ENCODE results near the gene FAM124A. TPM values are rescaled to one million over a fixed set of nuclear protein-coding genes. Genes with fewer than 3 reads are reported as not detected.
A peak's percentile ranks its signal among the peaks of the same experiment; 100 is the strongest.
"Not testable (repeated sequence)": the region's sequence is repeated elsewhere in the genome, so short reads cannot be mapped to it uniquely, and the experiment has no call there.

FAM124A gene
- total RNA-seq, 2 experiments from 2014 or later: 0.16 to 0.25 TPM

DNA sequence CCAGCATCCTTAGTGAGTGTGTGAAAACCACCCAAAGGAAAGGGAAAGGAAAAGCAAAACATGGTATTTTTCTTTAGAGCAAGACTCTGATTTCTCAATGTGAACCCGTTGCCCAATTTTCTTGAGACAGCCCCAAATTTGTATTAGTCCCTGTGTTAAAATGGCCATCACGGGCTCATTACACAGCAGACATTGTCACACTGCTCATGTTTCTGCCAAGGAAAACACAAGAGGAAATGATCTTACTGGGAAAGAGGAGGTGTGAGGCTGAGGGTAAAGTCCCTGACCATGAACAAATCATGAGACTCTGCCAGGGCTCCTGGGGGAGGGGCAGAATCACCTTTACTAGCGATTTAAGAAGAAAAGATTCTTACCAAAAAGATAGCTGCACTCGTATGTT is 54.4 kb downstream of the FAM124A start:
- ChIA-PET CTCF (interaction anchor here (0.7 kb wide), 1 partner anchor 151 kb away, joined by 3 read pairs; no protein-coding TSS in a partner anchor), POLR2A (no interaction called here)
- Mint-ChIP-seq H3K36me3 (ENCODE audit: low read depth) (no peaks in the 10 kb centered on the region), H3K9me3 (ENCODE audit: low read depth) (no peaks in the 10 kb centered on the region), H3K27me3 (no peaks in the 10 kb centered on the region), H3K27ac (no peak overlapping the region), H3K4me3 (no peak overlapping the region), H3K4me1 (no peaks in the 10 kb centered on the region)
- intact Hi-C loops (cut with DNase I, micrococcal nuclease): no loop called here
- DNase-seq: no peak
- no peak for ATAC-seq

DNA sequence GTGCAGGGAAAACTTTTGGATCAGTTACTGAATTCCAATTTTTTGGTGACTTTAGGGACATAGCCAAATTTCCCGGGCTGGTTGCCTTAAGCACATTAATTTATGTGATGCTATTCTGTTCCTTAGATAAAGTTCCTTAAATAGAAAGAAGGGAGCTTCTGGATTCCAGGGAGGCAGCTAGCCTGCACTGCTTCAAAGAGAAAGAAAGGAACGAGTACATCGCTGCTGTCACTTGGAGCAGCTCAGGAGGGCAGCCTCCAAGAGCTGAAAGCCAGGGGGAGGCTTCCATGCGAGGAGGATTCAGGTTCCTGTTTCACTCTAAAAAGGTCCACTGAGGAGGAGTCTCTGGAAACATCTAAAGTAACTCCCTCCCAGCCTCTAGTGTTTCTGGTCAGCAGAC is 55.7 kb downstream of the FAM124A start:
- no peaks in the 10 kb centered on the region for H3K27me3 Mint-ChIP-seq
- CTCF ChIA-PET: interaction anchor here (0.7 to 1.7 kb wide), 4 partner anchors 10 to 593 kb away, joined by 3 to 11 read pairs (median 5); no protein-coding TSS in a partner anchor
- ATAC-seq (no peak), DNase-seq (no peak)
- no peak overlapping the region for H3K4me3 Mint-ChIP-seq
- no peaks in the 10 kb centered on the region for H3K4me1 Mint-ChIP-seq
- intact Hi-C loops (cut with DNase I, micrococcal nuclease): no loop called here
- no peak overlapping the region for H3K27ac Mint-ChIP-seq
- POLR2A ChIA-PET: no interaction called here
- H3K36me3 Mint-ChIP-seq (ENCODE audit: low read depth): no peaks in the 10 kb centered on the region
- no peaks in the 10 kb centered on the region for H3K9me3 Mint-ChIP-seq (ENCODE audit: low read depth)

DNA sequence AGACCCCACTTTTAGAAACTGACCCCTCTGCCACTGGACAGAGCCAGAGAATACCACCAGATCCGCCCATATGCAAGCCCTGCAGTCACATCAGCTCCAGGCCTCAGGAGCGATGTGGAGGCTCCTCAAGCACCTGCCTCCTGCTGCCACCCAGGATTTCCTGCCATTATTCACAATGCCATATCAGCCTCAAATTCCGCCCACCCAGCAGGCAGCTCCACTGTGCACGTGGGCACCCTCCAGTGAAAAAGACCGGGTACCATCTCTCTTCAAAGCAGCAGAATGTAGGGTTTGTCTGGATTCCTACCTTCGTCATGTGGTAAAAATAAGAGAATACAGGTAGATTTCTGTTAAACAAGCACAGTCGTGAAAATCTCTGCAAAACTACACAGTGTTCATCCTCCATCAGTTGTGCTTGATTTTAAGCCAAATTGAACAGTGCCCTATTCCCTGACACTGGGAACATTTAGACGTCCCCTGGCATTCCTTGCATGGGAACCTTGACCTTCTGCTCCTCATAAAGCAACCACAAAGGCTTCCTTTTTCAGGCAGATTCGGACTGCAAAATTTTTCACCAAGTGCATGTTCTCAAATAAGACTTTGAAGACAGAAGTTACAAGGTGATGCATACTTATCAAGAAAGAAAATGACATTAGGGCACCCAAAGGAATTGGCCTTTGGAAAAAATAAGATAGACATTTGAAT is 56.4 kb downstream of the FAM124A start:
- ChIA-PET POLR2A (no interaction called here), CTCF (interaction anchor here (0.7 to 1.7 kb wide), 4 partner anchors 9 to 592 kb away, joined by 3 to 11 read pairs (median 5); no protein-coding TSS in a partner anchor)
- ATAC-seq: no peak
- no peaks in the 10 kb centered on the region for H3K27me3 Mint-ChIP-seq
- H3K9me3 Mint-ChIP-seq (ENCODE audit: low read depth): no peaks in the 10 kb centered on the region
- H3K4me1 Mint-ChIP-seq: peaks cover 2% of the 10 kb centered on the region
- intact Hi-C loops (cut with DNase I, micrococcal nuclease): no loop called here
- H3K4me3 Mint-ChIP-seq: no peak overlapping the region
- no peak overlapping the region for H3K27ac Mint-ChIP-seq
- no peaks in the 10 kb centered on the region for H3K36me3 Mint-ChIP-seq (ENCODE audit: low read depth)
- DNase-seq: no peak

DNA sequence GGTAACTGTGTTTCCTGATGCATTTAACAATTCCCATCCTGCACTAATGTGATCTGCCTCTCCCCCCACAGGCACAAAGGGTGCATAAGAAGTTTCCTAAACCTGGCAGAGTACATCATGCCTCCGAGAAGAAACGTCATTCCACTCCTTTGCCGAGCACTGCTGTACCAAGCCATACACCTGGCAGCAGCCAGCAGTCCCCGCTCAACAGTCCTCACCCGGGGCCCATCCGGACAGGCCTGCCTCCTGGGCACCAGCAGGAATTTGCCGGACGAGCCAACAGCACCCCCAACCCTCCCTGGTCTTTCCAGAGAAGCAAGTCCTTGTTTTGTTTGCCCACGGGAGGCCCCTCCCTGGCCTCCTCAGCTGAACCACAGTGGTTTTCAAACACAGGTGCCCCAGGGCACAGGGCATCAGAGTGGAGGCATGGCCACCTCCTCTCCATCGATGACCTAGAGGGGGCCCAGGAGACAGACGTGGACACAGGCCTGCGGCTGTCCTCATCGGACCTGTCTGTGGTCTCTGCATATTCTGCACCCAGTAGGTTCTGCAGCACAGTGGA is 58.3 kb downstream of the FAM124A start:
- no peak for ATAC-seq
- H3K4me3 Mint-ChIP-seq: no peak overlapping the region
- H3K27ac Mint-ChIP-seq: no peak overlapping the region
- no peaks in the 10 kb centered on the region for H3K27me3 Mint-ChIP-seq
- no peaks in the 10 kb centered on the region for H3K9me3 Mint-ChIP-seq (ENCODE audit: low read depth)
- no peak for DNase-seq
- CTCF ChIA-PET: interaction anchor here (0.6 to 1.3 kb wide), 2 partner anchors 92 to 156 kb away, joined by 3 to 4 read pairs; no protein-coding TSS in a partner anchor
- no peaks in the 10 kb centered on the region for H3K36me3 Mint-ChIP-seq (ENCODE audit: low read depth)
- intact Hi-C loops (cut with DNase I, micrococcal nuclease): no loop called here
- POLR2A ChIA-PET: no interaction called here
- H3K4me1 Mint-ChIP-seq: peaks cover 2% of the 10 kb centered on the region

DNA sequence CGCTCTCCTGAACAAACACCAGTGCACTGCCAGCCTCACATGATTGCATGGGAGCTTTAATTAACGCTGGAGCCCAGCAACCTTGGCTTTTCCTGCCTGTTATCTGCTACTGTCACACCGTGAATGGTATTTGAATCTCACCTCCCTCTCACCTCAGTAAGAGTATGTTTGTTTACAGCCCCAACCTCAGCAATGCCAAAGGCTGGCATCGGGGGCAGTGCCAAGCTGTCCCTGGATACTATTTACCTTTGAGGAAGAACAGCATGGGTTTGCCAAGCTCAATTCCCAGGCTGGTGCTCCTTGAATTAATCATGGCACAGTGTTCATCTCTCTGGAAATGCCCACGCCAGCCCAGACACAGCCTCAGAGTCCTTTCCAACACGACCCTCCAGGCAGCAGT is 60.1 kb downstream of the FAM124A start:
- CTCF ChIA-PET: interaction anchor here (0.6 to 1.8 kb wide), 5 partner anchors 9 to 515 kb away, joined by 3 to 13 read pairs (median 3); no protein-coding TSS in a partner anchor
- ATAC-seq: no peak
- DNase-seq: no peak
- Mint-ChIP-seq H3K4me3 (no peak overlapping the region), H3K27me3 (no peaks in the 10 kb centered on the region), H3K9me3 (ENCODE audit: low read depth) (no peaks in the 10 kb centered on the region), H3K4me1 (peaks cover 2% of the 10 kb centered on the region), H3K36me3 (ENCODE audit: low read depth) (no peaks in the 10 kb centered on the region), H3K27ac (no peak overlapping the region)
- intact Hi-C loops (cut with DNase I, micrococcal nuclease): no loop called here
- POLR2A ChIA-PET: no interaction called here

DNA sequence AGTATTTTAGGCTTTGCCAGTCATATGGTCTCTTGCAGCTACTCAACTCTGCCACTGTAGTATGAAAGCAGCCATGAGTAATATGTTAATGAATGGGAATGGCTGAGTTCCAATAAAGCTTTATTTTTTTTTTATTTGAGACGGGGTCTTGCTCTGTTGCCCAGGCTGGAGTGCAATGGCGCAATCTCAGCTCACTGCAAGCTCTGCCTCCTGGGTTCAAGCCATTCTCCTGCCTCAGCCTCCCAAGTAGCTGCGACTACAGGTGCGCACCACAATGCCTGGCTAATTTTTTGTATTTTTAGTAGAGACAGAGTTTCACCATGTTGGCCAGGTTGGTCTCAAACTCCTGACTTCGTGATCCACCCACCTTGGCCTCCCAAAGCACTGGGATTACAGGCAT is 60.7 kb downstream of the FAM124A start:
- H3K9me3 Mint-ChIP-seq (ENCODE audit: low read depth); DNase-seq; intact Hi-C loops (cut with DNase I, micrococcal nuclease); H3K27ac Mint-ChIP-seq; H3K36me3 Mint-ChIP-seq (ENCODE audit: low read depth); H3K4me1 Mint-ChIP-seq; H3K27me3 Mint-ChIP-seq; POLR2A ChIA-PET; H3K4me3 Mint-ChIP-seq: not testable (repeated sequence)
- peak; percentile 42 for ATAC-seq
- CTCF ChIA-PET: interaction anchor here (0.6 to 1.8 kb wide), 5 partner anchors 9 to 515 kb away, joined by 3 to 13 read pairs (median 4); no protein-coding TSS in a partner anchor

DNA sequence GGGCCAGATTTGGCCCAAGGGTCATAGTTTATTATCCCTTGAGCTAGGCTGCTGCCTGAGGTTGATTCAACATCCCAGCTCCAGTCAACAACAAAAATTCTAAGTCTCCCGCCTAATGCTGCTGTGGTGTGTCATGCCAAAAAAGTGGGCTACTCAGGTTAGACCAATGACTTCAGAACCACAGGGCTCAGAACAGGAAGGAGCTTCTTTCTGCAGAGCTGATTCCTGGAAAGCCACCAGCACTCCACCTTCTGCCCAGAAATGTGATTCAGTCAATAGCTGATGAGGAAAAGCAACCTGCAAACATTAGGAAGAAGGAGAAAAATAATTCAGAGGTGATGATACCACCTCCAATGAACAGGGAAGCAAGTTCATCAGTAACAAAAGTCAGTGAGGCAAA is 61.2 kb downstream of the FAM124A start:
- H3K36me3 Mint-ChIP-seq (ENCODE audit: low read depth): no peaks in the 10 kb centered on the region
- no peaks in the 10 kb centered on the region for H3K27me3 Mint-ChIP-seq
- POLR2A ChIA-PET: no interaction called here
- ATAC-seq (no peak), DNase-seq (no peak)
- intact Hi-C loops (cut with DNase I, micrococcal nuclease): no loop called here
- CTCF ChIA-PET: interaction anchor here (1.0 to 1.8 kb wide), 4 partner anchors 10 to 514 kb away, joined by 3 to 13 read pairs (median 4); no protein-coding TSS in a partner anchor
- H3K4me1 Mint-ChIP-seq: peaks cover 2% of the 10 kb centered on the region
- H3K9me3 Mint-ChIP-seq (ENCODE audit: low read depth): no peaks in the 10 kb centered on the region
- H3K4me3 Mint-ChIP-seq: no peak overlapping the region
- H3K27ac Mint-ChIP-seq: no peak overlapping the region

DNA sequence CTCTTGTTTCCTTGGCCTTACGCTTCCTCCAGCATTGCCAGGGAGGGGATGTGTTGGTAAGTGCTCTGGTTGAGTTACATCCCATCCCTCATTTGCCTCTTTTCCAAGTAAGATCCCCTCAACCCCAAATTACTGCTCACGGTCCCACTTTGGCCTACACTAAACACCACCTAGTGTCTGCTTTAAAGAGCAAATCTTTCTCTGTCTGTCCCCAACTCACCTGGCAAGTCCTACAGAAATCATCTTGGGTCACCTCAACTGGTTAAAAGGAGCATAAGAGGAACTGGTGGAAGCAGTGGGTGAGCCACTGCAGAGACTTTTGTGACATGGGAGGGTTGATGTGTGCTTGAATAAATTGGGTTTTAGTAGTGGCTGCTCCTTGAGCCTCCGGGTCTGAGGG is 62.1 kb downstream of the FAM124A start:
- DNase-seq (no peak), ATAC-seq (no peak)
- Mint-ChIP-seq H3K9me3 (ENCODE audit: low read depth) (no peaks in the 10 kb centered on the region), H3K36me3 (ENCODE audit: low read depth) (no peaks in the 10 kb centered on the region), H3K27ac (no peak overlapping the region), H3K4me1 (peaks cover 2% of the 10 kb centered on the region), H3K4me3 (no peak overlapping the region), H3K27me3 (no peaks in the 10 kb centered on the region)
- CTCF ChIA-PET: interaction anchor here (0.6 to 5.2 kb wide), 2 partner anchors 9 to 160 kb away, joined by 3 to 137 read pairs; no protein-coding TSS in a partner anchor
- intact Hi-C loops (cut with DNase I, micrococcal nuclease): no loop called here
- POLR2A ChIA-PET: interaction anchor here (0.5 kb wide), 1 partner anchor 522 kb away, joined by 3 read pairs; no protein-coding TSS in a partner anchor

DNA sequence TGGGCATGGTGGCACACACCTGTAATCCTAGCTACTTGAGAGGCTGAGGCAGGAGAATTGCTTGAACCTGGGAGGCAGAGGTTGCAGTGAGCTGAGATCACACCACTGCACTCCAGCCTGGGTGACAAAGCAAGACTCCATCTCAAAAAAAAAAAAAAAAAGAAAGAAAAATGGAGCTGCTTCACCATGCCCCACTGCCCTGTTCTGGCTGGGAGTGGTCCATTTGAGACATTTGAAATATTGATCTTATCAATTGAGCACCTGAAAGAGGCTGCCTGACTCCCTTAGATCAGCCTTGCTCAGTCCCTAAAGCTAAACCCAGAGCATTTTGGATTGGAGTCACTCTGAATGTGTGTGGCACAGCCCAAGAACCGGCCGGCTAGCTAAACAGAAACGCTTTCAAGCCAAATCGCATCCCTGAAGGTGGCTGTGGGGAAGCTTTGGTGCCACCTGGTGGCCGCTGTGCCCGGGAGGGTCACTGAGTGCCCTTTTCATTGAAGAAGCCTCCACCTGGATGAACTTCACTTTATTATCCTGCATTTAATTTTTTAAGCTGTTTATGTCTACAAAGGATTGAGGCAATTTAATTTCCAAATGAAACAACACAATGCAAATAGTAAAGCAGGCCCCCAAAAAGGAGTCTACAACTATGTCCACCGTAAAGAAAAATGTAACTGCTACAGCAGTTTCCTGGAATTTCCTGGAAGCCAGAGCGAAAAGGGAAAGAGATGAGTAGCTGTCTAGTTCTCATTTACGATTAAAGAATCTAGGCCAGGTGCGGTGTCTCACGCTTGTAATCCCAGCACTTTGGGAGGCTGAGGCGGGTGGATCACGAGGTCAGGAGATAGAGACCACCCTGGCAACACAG is 64.2 kb downstream of the FAM124A start:
- Mint-ChIP-seq H3K4me1 (peaks cover 2% of the 10 kb centered on the region), H3K27me3 (no peaks in the 10 kb centered on the region), H3K9me3 (ENCODE audit: low read depth) (no peaks in the 10 kb centered on the region), H3K27ac (no peak overlapping the region), H3K36me3 (ENCODE audit: low read depth) (no peaks in the 10 kb centered on the region), H3K4me3 (no peak overlapping the region)
- CTCF ChIA-PET: interaction anchor here (0.6 to 5.2 kb wide), 53 partner anchors 8 to 712 kb away, joined by 3 to 137 read pairs (median 4); partner anchors contain the start of gene C13orf42
- intact Hi-C loops (cut with DNase I, micrococcal nuclease): loop anchor here (1.0 kb wide), 4 partner anchors 64 to 511 kb away; partner anchors contain the start of gene FAM124A (in 1 of the 2)
- ATAC-seq: peak; percentile 90
- POLR2A ChIA-PET: no interaction called here
- DNase-seq: peak; percentile 87

DNA sequence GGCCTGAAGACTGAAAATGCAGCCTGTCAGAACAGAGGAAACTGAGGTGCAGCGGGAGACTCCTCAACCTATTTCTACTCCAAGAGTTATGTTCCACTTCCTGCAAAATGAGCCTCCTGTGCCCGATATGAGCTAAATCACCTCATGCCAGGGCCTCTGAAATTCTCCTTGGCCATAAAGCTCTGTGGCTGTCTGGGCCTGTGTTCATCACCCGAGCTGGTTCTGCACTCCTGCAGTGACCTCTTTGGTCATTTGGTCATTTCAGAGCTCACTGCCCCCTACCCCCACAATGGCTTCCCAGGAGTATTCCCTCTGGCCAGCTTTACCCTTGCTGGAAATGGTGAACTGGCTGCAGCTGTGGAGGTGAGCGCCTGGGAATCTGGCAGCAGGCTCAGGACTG is 65.6 kb downstream of the FAM124A start:
- Mint-ChIP-seq H3K4me3 (no peak overlapping the region), H3K36me3 (ENCODE audit: low read depth) (no peaks in the 10 kb centered on the region), H3K9me3 (ENCODE audit: low read depth) (no peaks in the 10 kb centered on the region), H3K27me3 (no peaks in the 10 kb centered on the region), H3K27ac (no peak overlapping the region), H3K4me1 (peaks cover 2% of the 10 kb centered on the region)
- ChIA-PET CTCF (interaction anchor here (0.6 to 5.2 kb wide), 18 partner anchors 9 to 510 kb away, joined by 3 to 137 read pairs (median 5); no protein-coding TSS in a partner anchor), POLR2A (interaction anchor here (0.6 kb wide), 1 partner anchor 1360 kb away, joined by 4 read pairs; no protein-coding TSS in a partner anchor)
- ATAC-seq (no peak), DNase-seq (no peak)
- intact Hi-C loops (cut with DNase I, micrococcal nuclease): no loop called here

DNA sequence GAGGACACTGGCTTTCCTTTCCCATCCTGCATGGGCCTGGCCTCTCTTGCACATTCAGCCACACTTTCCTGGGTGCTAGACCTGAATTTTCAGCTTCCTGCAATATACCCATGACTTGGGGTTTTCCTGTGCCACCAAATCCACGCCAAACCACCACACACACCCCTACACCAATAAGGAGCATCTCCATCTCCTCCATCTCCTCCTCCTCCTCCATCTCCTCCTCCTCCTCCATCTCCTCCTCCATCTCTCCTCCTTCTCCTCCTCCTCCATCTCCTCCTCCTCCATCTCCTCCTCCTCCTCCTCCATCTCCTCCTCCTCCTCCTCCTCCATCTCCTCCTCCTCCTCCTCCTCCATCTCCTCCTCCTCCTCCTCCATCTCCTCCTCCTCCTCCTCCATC is 66.1 kb downstream of the FAM124A start:
- H3K27me3 Mint-ChIP-seq; H3K27ac Mint-ChIP-seq; H3K9me3 Mint-ChIP-seq (ENCODE audit: low read depth); intact Hi-C loops (cut with DNase I, micrococcal nuclease); H3K36me3 Mint-ChIP-seq (ENCODE audit: low read depth); H3K4me1 Mint-ChIP-seq; H3K4me3 Mint-ChIP-seq; ATAC-seq; DNase-seq: not testable (repeated sequence)
- POLR2A ChIA-PET: interaction anchor here (0.6 kb wide), 1 partner anchor 1361 kb away, joined by 4 read pairs; no protein-coding TSS in a partner anchor
- CTCF ChIA-PET: interaction anchor here (0.7 to 5.2 kb wide), 14 partner anchors 9 to 510 kb away, joined by 3 to 137 read pairs (median 6); no protein-coding TSS in a partner anchor
